Parathyroid adenoma (tissue), 2 donors: ENCODE measurements around the gene CIRBP.

Experiments used
- H2AFZ ChIP-seq: fragments of 300-600 bp; sonication (generic); one replicate; pipeline ENCODE4 v1.7.0; 2017; ENCODE audit warnings: antibody characterized with exemption, mild to moderate bottlenecking
- H3K27ac ChIP-seq: fragments of 300-600 bp; sonication (generic); one replicate; pipeline ENCODE4 v1.7.0; 2017
- H3K27me3 ChIP-seq: fragments of 300-600 bp; sonication (generic); one replicate; pipeline ENCODE4 v1.7.0; 2017; ENCODE audit warnings: low read length; ENCODE audit not compliant: control insufficient read depth, insufficient read depth
- H3K36me3 ChIP-seq: fragments of 300-600 bp; sonication (generic); one replicate; pipeline ENCODE4 v1.7.0; 2017; ENCODE audit warnings: low read length; ENCODE audit not compliant: control insufficient read depth, insufficient read depth
- H3K4me1 ChIP-seq: fragments of 300-600 bp; sonication (generic); one replicate; pipeline ENCODE4 v1.7.0; 2017; ENCODE audit warnings: control low read depth
- H3K4me2 ChIP-seq: fragments of 300-600 bp; sonication (generic); one replicate; pipeline ENCODE4 v1.7.0; 2017; ENCODE audit warnings: low read length
- H3K4me3 ChIP-seq: fragments of 300-600 bp; sonication (generic); one replicate; pipeline ENCODE4 v1.7.0; 2017; ENCODE audit warnings: low read depth, low read length
- H3K79me2 ChIP-seq: fragments of 300-600 bp; sonication (generic); one replicate; pipeline ENCODE4 v1.7.0; 2017; ENCODE audit warnings: control low read depth
- H3K9ac ChIP-seq: fragments of 300-600 bp; sonication (generic); one replicate; pipeline ENCODE4 v1.7.0; 2017; ENCODE audit warnings: mild to moderate bottlenecking
- H3K9me3 ChIP-seq: fragments of 300-600 bp; sonication (generic); one replicate; pipeline ENCODE4 v1.7.0; 2017; ENCODE audit warnings: low read length; ENCODE audit not compliant: control insufficient read depth
- CTCF ChIP-seq: fragments of 300-600 bp; sonication (generic); IDR thresholded peaks from one replicate; pipeline ENCODE4 v1.7.0; 2017; ENCODE audit warnings: antibody characterized with exemption, mild to moderate bottlenecking
- donor health status: primary hyperparathyroidism.

The CIRBP gene

GRCh38 chr19:1234051-1234954, 34.8 kb upstream of the CIRBP start:
- no peaks in the 10 kb centered on the region for H3K36me3 ChIP-seq
- TF ChIP-seq CTCF, result no peak
- H3K4me1 ChIP-seq, result peaks cover 15% of the 10 kb centered on the region
- H3K79me2 ChIP-seq, result no peaks in the 10 kb centered on the region
- no peak overlapping the region for H3K27ac ChIP-seq
- no peaks in the 10 kb centered on the region for H3K9me3 ChIP-seq
- H3K4me3 ChIP-seq, result no peak overlapping the region
- no peak overlapping the region for H3K9ac ChIP-seq
- no peak overlapping the region for H2AFZ ChIP-seq
- H3K4me2 ChIP-seq, result no peak overlapping the region
- no peaks in the 10 kb centered on the region for H3K27me3 ChIP-seq

GRCh38 chr19:1234955-1235380, 34.2 kb upstream of the CIRBP start:
- H2AFZ ChIP-seq, result no peak overlapping the region
- H3K4me2 ChIP-seq, result no peak overlapping the region
- no peaks in the 10 kb centered on the region for H3K36me3 ChIP-seq
- H3K4me1 ChIP-seq, result peaks cover 15% of the 10 kb centered on the region
- no peak for TF ChIP-seq CTCF
- no peaks in the 10 kb centered on the region for H3K9me3 ChIP-seq
- H3K27ac ChIP-seq, result no peak overlapping the region
- H3K9ac ChIP-seq, result no peak overlapping the region
- no peaks in the 10 kb centered on the region for H3K79me2 ChIP-seq
- no peak overlapping the region for H3K4me3 ChIP-seq
- H3K27me3 ChIP-seq, result no peaks in the 10 kb centered on the region

GRCh38 chr19:1235625-1236538, 33.2 kb upstream of the CIRBP start:
- Histone ChIP-seq H3K36me3 (no peaks in the 10 kb centered on the region), H3K27me3 (no peaks in the 10 kb centered on the region), H3K4me1 (peaks cover 17% of the 10 kb centered on the region), H3K9me3 (no peaks in the 10 kb centered on the region), H3K4me3 (no peak overlapping the region), H3K4me2 (no peak overlapping the region), H2AFZ (no peak overlapping the region), H3K27ac (no peak overlapping the region), H3K79me2 (no peaks in the 10 kb centered on the region), H3K9ac (no peak overlapping the region)
- no peak for TF ChIP-seq CTCF

- no peak for TF ChIP-seq CTCF
- Histone ChIP-seq H3K9me3 (no peaks in the 10 kb centered on the region), H3K36me3 (no peaks in the 10 kb centered on the region), H3K27me3 (no peaks in the 10 kb centered on the region), H3K4me3 (no peak overlapping the region), H3K27ac (no peak overlapping the region), H2AFZ (peak overlapping the region; percentile 71), H3K4me2 (peak overlapping the region; percentile 69), H3K9ac (no peak overlapping the region), H3K4me1 (peaks cover 22% of the 10 kb centered on the region), H3K79me2 (no peaks in the 10 kb centered on the region)
Observed at GRCh38 chr19:1236576-1236975, 32.6 kb upstream of the CIRBP start.
